Measurements from ENCODE around the gene MTHFD2L. TPM values are rescaled to one million over a fixed set of nuclear protein-coding genes. Genes with fewer than 3 reads are reported as not detected.
A peak's percentile ranks its signal among the peaks of the same experiment; 100 is the strongest.
"Not testable (repeated sequence)": the region's sequence is repeated elsewhere in the genome, so short reads cannot be mapped to it uniquely, and the experiment has no call there.

The MTHFD2L gene
- total RNA-seq, 1 experiment from 2014 or later = 11.6 TPM

DNA sequence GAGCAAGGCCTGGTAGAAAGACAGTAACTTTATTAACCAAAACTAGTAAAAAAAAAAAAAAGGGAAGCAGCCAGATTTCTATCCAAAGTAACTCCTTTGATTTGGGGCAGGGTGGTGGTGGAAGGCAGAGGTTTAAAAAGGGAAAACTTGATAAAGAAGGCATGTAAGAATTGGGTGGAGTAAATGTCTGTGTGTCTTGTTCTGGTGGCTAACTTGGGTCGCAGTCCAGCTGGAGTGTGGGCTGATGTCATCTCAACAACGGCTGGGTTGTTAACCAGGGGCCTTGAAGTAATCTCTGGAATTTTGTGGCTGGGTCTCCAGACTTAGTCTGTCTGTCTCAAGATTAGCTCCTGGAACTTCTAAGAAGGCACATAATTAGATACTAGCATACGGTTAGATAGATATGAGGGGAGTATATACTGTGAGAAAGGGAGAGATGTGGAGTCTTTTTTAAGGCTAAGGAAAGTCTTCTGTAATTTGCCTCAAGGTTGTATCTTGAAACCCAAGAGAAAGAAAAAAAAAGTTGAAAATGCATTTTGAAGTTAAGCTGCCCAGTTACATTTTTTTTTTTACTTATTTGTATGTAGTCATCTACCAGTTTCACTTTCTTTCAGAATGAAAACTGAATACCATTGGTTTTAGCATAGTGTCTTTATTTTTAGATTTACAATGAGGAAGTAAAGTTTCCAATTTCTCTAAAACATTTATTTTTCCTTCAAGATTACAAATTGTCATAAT, 48.3 kb downstream of the MTHFD2L start:
- Mint-ChIP-seq H3K9me3 (ENCODE audit: unreplicated experiment) (no peaks in the 10 kb centered on the region), H3K36me3 (ENCODE audit: insufficient read depth, unreplicated experiment) (peaks cover 6% of the 10 kb centered on the region), H3K27me3 (ENCODE audit: insufficient read depth, unreplicated experiment) (no peaks in the 10 kb centered on the region), H3K27ac (ENCODE audit: unreplicated experiment) (peak overlapping the region; percentile 76), H3K4me1 (ENCODE audit: low read depth, unreplicated experiment) (peaks cover 46% of the 10 kb centered on the region), H3K4me3 (ENCODE audit: unreplicated experiment) (peak overlapping the region; percentile 51)
- Histone ChIP-seq H3K27me3 (replicated peaks; ENCODE audit: control insufficient read depth, insufficient read depth, low read length) (no peaks in the 10 kb centered on the region), H3K4me1 (peaks cover 63% of the 10 kb centered on the region), H3K36me3 (ENCODE audit: control insufficient read depth, insufficient read depth, low read length) (no peaks in the 10 kb centered on the region), H3K9me3 (no peaks in the 10 kb centered on the region), H3K4me3 (ENCODE audit: low read depth, low read length) (no peak overlapping the region)
- BruUV-seq (replicated peaks) = no TSS peak
- TF ChIP-seq, protein P1, sequence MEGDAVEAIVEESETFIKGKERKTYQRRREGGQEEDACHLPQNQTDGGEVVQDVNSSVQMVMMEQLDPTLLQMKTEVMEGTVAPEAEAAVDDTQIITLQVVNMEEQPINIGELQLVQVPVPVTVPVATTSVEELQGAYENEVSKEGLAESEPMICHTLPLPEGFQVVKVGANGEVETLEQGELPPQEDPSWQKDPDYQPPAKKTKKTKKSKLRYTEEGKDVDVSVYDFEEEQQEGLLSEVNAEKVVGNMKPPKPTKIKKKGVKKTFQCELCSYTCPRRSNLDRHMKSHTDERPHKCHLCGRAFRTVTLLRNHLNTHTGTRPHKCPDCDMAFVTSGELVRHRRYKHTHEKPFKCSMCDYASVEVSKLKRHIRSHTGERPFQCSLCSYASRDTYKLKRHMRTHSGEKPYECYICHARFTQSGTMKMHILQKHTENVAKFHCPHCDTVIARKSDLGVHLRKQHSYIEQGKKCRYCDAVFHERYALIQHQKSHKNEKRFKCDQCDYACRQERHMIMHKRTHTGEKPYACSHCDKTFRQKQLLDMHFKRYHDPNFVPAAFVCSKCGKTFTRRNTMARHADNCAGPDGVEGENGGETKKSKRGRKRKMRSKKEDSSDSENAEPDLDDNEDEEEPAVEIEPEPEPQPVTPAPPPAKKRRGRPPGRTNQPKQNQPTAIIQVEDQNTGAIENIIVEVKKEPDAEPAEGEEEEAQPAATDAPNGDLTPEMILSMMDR (IDR thresholded peaks at IDR 0.05; ENCODE audit: insufficient read depth in 1 of 2, low read depth in 1 of 2, low read length in 1 of 2, severe bottlenecking in 1 of 2, unreplicated experiment in 1 of 2) = no peak
- peak; percentile 33 to 51 for DNase-seq
- CTCF ChIA-PET = interaction anchor here (0.6 to 1.2 kb wide), 2 partner anchors 22 to 71 kb away, joined by 3 to 5 read pairs; no protein-coding TSS in a partner anchor
- POLR2A ChIA-PET = no interaction called here
- intact Hi-C loops (cut with micrococcal nuclease; ENCODE audit: unreplicated experiment) = loop anchor here (1.0 kb wide), 1 partner anchor 461 kb away; no protein-coding TSS in a partner anchor

DNA sequence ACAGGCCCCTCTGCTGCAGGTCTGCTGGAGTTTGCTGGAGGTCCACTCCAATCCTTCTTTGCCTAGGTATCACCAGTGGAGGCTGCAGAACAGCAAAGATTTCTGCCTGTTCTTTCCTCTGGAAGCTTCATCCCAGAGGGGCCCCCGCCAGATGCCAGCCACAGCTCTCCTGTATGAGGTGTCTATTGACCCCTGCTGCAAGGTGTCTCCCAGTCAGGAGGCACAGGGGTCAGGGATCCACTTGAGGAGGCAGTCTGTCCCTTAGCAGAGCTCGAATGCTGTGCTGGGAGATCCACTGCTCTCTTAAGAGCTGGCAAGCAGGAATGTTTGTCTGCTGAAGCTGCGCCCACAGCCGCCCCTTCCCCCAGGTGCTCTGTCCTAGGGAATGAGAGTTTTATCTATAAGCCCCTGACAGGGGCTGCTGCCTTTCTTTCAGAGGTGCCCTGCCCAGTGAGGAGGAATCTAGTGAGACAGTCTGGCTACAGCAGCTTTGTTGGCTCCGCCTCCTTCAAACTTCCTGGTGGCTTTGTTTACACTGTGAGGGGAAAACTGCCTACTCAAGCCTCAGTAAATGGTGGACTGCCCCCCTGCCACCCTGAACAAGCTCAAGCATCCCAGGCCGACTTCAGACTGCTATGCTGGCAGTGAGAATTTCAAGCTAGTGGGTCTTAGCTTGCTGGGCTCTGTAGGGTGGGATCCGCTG, 56.7 kb downstream of the MTHFD2L start:
- CTCF ChIA-PET; H3K27me3 Mint-ChIP-seq (ENCODE audit: insufficient read depth, unreplicated experiment); H3K4me3 ChIP-seq (ENCODE audit: low read depth, low read length); BruUV-seq (replicated peaks); H3K27me3 ChIP-seq (replicated peaks; ENCODE audit: control insufficient read depth, insufficient read depth, low read length); H3K9me3 ChIP-seq; H3K36me3 ChIP-seq (ENCODE audit: control insufficient read depth, insufficient read depth, low read length); POLR2A ChIA-PET; H3K4me3 Mint-ChIP-seq (ENCODE audit: unreplicated experiment); intact Hi-C loops (cut with micrococcal nuclease; ENCODE audit: unreplicated experiment); H3K36me3 Mint-ChIP-seq (ENCODE audit: insufficient read depth, unreplicated experiment); H3K27ac Mint-ChIP-seq (ENCODE audit: unreplicated experiment): not testable (repeated sequence)
- H3K4me1 Mint-ChIP-seq (ENCODE audit: low read depth, unreplicated experiment) = peaks cover 26% of the 10 kb centered on the region
- peaks cover 28% of the 10 kb centered on the region for H3K9me3 Mint-ChIP-seq (ENCODE audit: unreplicated experiment)
- peak in 1 of 2 experiments; percentile 11 for DNase-seq
- peaks cover 25% of the 10 kb centered on the region for H3K4me1 ChIP-seq

DNA sequence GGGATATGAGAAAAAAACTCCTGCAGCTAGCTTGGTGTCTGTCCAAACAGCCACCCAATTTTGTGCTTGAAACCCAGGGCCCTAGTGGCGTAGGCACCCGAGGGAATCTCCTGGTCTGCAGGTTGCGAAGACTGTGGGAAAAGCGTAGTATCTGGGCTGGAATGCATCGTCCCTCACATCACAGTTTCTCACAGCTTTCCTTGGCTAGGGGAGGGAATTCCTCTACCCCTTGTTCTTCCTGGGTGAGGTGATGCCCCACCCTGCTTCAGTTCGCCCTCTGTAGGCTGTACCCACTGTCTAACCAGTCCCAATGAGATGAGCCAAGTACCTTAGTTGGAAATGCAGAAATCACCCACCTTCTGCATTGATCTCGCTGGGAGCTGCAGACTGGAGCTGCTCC, 57.3 kb downstream of the MTHFD2L start:
- intact Hi-C loops (cut with micrococcal nuclease; ENCODE audit: unreplicated experiment); DNase-seq; H3K36me3 Mint-ChIP-seq (ENCODE audit: insufficient read depth, unreplicated experiment); BruUV-seq (replicated peaks); H3K36me3 ChIP-seq (ENCODE audit: control insufficient read depth, insufficient read depth, low read length); H3K9me3 ChIP-seq; POLR2A ChIA-PET; H3K4me3 Mint-ChIP-seq (ENCODE audit: unreplicated experiment); H3K27me3 Mint-ChIP-seq (ENCODE audit: insufficient read depth, unreplicated experiment); H3K27ac Mint-ChIP-seq (ENCODE audit: unreplicated experiment); CTCF ChIA-PET; H3K27me3 ChIP-seq (replicated peaks; ENCODE audit: control insufficient read depth, insufficient read depth, low read length); H3K4me3 ChIP-seq (ENCODE audit: low read depth, low read length): not testable (repeated sequence)
- H3K4me1 ChIP-seq = peaks cover 26% of the 10 kb centered on the region
- Mint-ChIP-seq H3K4me1 (ENCODE audit: low read depth, unreplicated experiment) (peaks cover 26% of the 10 kb centered on the region), H3K9me3 (ENCODE audit: unreplicated experiment) (peaks cover 28% of the 10 kb centered on the region)

DNA sequence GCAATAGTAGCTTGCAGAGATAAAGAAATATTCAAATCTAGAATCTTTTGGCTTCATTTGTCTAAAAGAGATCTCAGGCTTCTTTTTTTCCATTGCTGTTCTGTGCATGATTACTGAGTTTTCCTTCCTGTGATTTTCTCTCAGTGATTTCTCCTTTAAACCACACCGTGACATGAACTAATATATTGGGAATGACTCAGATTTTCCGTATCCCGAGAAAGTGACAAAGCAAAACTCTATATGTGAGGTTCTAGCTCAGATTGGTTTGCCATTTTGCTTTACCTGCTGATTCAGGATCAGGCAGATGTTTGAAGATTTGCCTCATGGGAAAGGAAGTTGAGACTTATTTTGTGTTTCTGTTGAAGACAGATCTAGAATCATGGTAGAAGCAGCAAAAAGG, 59.4 kb downstream of the MTHFD2L start:
- intact Hi-C loops (cut with micrococcal nuclease; ENCODE audit: unreplicated experiment) = no loop called here

More for the DNA sequence above, 59.4 kb downstream of the MTHFD2L start:
- Mint-ChIP-seq H3K4me1 (ENCODE audit: low read depth, unreplicated experiment) (peaks cover 26% of the 10 kb centered on the region), H3K9me3 (ENCODE audit: unreplicated experiment) (peaks cover 19% of the 10 kb centered on the region), H3K27ac (ENCODE audit: unreplicated experiment) (no peak overlapping the region), H3K36me3 (ENCODE audit: insufficient read depth, unreplicated experiment) (peaks cover 6% of the 10 kb centered on the region), H3K4me3 (ENCODE audit: unreplicated experiment) (no peak overlapping the region), H3K27me3 (ENCODE audit: insufficient read depth, unreplicated experiment) (no peaks in the 10 kb centered on the region)
- H3K4me3 ChIP-seq (ENCODE audit: low read depth, low read length) = no peak overlapping the region
- DNase-seq = no peak
- no peaks in the 10 kb centered on the region for H3K9me3 ChIP-seq
- H3K27me3 ChIP-seq (replicated peaks; ENCODE audit: control insufficient read depth, insufficient read depth, low read length) = no peaks in the 10 kb centered on the region
- POLR2A ChIA-PET = no interaction called here
- H3K4me1 ChIP-seq = peaks cover 26% of the 10 kb centered on the region
- no TSS peak for BruUV-seq (replicated peaks)
- CTCF ChIA-PET = no interaction called here
- TF ChIP-seq, protein P1 (IDR thresholded peaks at IDR 0.05; ENCODE audit: insufficient read depth in 1 of 2, low read depth in 1 of 2, low read length in 1 of 2, severe bottlenecking in 1 of 2, unreplicated experiment in 1 of 2) = no peak
- H3K36me3 ChIP-seq (ENCODE audit: control insufficient read depth, insufficient read depth, low read length) = no peaks in the 10 kb centered on the region
